ENCODE data around the gene LEPROT. TPM values are rescaled to one million over a fixed set of nuclear protein-coding genes. Genes with fewer than 3 reads are reported as not detected.

LEPROT gene
- total and polyA plus RNA-seq, 2 of the 8 experiments (the other 6 are each of a cell fraction or from before 2014, with no cell fraction given) = 25.7 to 27.2 TPM

GRCh38 chr1:65456481-65456880 lies 36.0 kb downstream of the LEPROT start (continued):
- TF ChIP-seq, protein P1, sequence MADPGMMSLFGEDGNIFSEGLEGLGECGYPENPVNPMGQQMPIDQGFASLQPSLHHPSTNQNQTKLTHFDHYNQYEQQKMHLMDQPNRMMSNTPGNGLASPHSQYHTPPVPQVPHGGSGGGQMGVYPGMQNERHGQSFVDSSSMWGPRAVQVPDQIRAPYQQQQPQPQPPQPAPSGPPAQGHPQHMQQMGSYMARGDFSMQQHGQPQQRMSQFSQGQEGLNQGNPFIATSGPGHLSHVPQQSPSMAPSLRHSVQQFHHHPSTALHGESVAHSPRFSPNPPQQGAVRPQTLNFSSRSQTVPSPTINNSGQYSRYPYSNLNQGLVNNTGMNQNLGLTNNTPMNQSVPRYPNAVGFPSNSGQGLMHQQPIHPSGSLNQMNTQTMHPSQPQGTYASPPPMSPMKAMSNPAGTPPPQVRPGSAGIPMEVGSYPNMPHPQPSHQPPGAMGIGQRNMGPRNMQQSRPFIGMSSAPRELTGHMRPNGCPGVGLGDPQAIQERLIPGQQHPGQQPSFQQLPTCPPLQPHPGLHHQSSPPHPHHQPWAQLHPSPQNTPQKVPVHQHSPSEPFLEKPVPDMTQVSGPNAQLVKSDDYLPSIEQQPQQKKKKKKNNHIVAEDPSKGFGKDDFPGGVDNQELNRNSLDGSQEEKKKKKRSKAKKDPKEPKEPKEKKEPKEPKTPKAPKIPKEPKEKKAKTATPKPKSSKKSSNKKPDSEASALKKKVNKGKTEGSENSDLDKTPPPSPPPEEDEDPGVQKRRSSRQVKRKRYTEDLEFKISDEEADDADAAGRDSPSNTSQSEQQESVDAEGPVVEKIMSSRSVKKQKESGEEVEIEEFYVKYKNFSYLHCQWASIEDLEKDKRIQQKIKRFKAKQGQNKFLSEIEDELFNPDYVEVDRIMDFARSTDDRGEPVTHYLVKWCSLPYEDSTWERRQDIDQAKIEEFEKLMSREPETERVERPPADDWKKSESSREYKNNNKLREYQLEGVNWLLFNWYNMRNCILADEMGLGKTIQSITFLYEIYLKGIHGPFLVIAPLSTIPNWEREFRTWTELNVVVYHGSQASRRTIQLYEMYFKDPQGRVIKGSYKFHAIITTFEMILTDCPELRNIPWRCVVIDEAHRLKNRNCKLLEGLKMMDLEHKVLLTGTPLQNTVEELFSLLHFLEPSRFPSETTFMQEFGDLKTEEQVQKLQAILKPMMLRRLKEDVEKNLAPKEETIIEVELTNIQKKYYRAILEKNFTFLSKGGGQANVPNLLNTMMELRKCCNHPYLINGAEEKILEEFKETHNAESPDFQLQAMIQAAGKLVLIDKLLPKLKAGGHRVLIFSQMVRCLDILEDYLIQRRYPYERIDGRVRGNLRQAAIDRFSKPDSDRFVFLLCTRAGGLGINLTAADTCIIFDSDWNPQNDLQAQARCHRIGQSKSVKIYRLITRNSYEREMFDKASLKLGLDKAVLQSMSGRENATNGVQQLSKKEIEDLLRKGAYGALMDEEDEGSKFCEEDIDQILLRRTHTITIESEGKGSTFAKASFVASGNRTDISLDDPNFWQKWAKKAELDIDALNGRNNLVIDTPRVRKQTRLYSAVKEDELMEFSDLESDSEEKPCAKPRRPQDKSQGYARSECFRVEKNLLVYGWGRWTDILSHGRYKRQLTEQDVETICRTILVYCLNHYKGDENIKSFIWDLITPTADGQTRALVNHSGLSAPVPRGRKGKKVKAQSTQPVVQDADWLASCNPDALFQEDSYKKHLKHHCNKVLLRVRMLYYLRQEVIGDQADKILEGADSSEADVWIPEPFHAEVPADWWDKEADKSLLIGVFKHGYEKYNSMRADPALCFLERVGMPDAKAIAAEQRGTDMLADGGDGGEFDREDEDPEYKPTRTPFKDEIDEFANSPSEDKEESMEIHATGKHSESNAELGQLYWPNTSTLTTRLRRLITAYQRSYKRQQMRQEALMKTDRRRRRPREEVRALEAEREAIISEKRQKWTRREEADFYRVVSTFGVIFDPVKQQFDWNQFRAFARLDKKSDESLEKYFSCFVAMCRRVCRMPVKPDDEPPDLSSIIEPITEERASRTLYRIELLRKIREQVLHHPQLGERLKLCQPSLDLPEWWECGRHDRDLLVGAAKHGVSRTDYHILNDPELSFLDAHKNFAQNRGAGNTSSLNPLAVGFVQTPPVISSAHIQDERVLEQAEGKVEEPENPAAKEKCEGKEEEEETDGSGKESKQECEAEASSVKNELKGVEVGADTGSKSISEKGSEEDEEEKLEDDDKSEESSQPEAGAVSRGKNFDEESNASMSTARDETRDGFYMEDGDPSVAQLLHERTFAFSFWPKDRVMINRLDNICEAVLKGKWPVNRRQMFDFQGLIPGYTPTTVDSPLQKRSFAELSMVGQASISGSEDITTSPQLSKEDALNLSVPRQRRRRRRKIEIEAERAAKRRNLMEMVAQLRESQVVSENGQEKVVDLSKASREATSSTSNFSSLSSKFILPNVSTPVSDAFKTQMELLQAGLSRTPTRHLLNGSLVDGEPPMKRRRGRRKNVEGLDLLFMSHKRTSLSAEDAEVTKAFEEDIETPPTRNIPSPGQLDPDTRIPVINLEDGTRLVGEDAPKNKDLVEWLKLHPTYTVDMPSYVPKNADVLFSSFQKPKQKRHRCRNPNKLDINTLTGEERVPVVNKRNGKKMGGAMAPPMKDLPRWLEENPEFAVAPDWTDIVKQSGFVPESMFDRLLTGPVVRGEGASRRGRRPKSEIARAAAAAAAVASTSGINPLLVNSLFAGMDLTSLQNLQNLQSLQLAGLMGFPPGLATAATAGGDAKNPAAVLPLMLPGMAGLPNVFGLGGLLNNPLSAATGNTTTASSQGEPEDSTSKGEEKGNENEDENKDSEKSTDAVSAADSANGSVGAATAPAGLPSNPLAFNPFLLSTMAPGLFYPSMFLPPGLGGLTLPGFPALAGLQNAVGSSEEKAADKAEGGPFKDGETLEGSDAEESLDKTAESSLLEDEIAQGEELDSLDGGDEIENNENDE (IDR thresholded peaks at IDR 0.05; ENCODE audit: insufficient replicate concordance, low read length) = no peak
- no peak for TF ChIP-seq KDM4A (IDR thresholded peaks at IDR 0.05; ENCODE audit: low read depth, low read length, severe bottlenecking)
- TF ChIP-seq TAF7 (optimal IDR thresholded peaks at IDR 0.05; ENCODE audit: borderline replicate concordance, low read depth, low read length) = no peak

All from H1 (cell line).